Lung (tissue), 12 donors: ENCODE results near the gene AREG. TPM values are rescaled to one million over a fixed set of nuclear protein-coding genes. Genes with fewer than 3 reads are reported as not detected.

Experiments
- ATAC-seq: fragments of 200-7000 bp; cut with Tn5 transposase; one replicate; pipeline ENCODE4 v1.9.1; 2020; ENCODE audit warnings: moderate number of reproducible peaks; ENCODE audit not compliant: insufficient read depth, low FRiP score
- DNase-seq, 3 donors: peaks; one replicate each; pipeline ENCODE4 v3.0.0-alpha.2; 2013 to 2017
- H3K27ac ChIP-seq, 2 donors: one replicate each; pipeline ENCODE4 v1.5.1; 2013; ENCODE audit warnings: mild to moderate bottlenecking in 2 of 2, moderate library complexity in 2 of 2, control low read depth in 1 of 2, inconsistent platforms in 1 of 2, low read depth in 1 of 2, low read length in 1 of 2
- H3K27me3 ChIP-seq, 3 donors: one replicate each; pipeline ENCODE4 v1.5.1; 2013; ENCODE audit warnings: low read length in 2 of 3; ENCODE audit not compliant: control insufficient read depth in 3 of 3, insufficient read depth in 3 of 3
- H3K36me3 ChIP-seq, 4 donors: one replicate each; pipeline ENCODE4 v1.5.1; 2013; ENCODE audit warnings: low read length in 4 of 4, mild to moderate bottlenecking in 1 of 4, moderate library complexity in 1 of 4; ENCODE audit not compliant: control insufficient read depth in 4 of 4, insufficient read depth in 4 of 4
- H3K4me1 ChIP-seq, 5 donors: one replicate each; pipeline ENCODE4 v1.5.1; 2013; ENCODE audit warnings: low read length in 5 of 5, mild to moderate bottlenecking in 2 of 5, moderate library complexity in 1 of 5; ENCODE audit not compliant: control insufficient read depth in 5 of 5, insufficient read depth in 5 of 5
- H3K4me3 ChIP-seq: one replicate; pipeline ENCODE4 v1.5.1; 2013; ENCODE audit warnings: mild to moderate bottlenecking, control low read depth, moderate library complexity
- H3K9ac ChIP-seq, 2 donors: one replicate each; pipeline ENCODE4 v1.5.1; 2013; ENCODE audit warnings: low read length in 2 of 2, control low read depth in 1 of 2; ENCODE audit not compliant: insufficient read depth in 1 of 2
- H3K9me3 ChIP-seq, 4 donors: one replicate each; pipeline ENCODE4 v1.5.1; 2013; ENCODE audit warnings: low read length in 3 of 4, mild to moderate bottlenecking in 1 of 4, moderate library complexity in 1 of 4; ENCODE audit not compliant: control insufficient read depth in 4 of 4, insufficient read depth in 3 of 4
- CTCF ChIP-seq: IDR thresholded peaks from 2 replicates; pipeline ENCODE4 v1.5.1; 2012; ENCODE audit warnings: mild to moderate bottlenecking; ENCODE audit errors: control extremely low read depth, extremely low read depth
- whole genome bisulfite sequencing, 2 donors: extraction: QIAGEN DNeasy Blood & Tissue Kit; methylation state at CpG; one replicate each; pipeline ENCODE4 v1.1.7; 2013; 5-methylcytosine and 5-hydroxymethylcytosine counted together
- polyA plus RNA-seq, 2 donors: library from polyadenylated mRNA; stranded (reverse); fragments of 200-250 nt; gene quantifications; one replicate each; pipeline ENCODE4 v1.2.1, GENCODE V29; 2013
- total RNA-seq, 2 donors: library from RNA; depleted of rRNA in 1 of 2; stranded (reverse); fragments of >200 nt in 1 of 2; gene quantifications; one replicate each; pipeline ENCODE4 v1.2.1, GENCODE V29; 2014 to 2021
- donor health status: control.
- donor health status: control.
- donor health status: Bipolar disorder and iron deficiency.
- donor health status: healthy.
- donor health status: DM: yes; HTN: yes; CAD: no.

Gene AREG
- total and polyA plus RNA-seq, 4 donors, result 3.3 to 44.0 (median 13.6) TPM

- H3K27me3 ChIP-seq, result no peaks in the 10 kb centered on the region
- no peak overlapping the region for H3K4me3 ChIP-seq
- H3K27ac ChIP-seq, result no peak overlapping the region
- H3K9me3 ChIP-seq, result no peaks in the 10 kb centered on the region
- no peak for DNase-seq
- H3K9ac ChIP-seq, result no peak overlapping the region
- WGBS, 2 donors, result 65 to 74% methylated on average over 4 of the region's 4 CpGs
- no peaks in the 10 kb centered on the region for H3K36me3 ChIP-seq
- TF ChIP-seq CTCF, result no peak
- peaks cover 0 to 5% (median 0%) of the 10 kb centered on the region in 5 donors for H3K4me1 ChIP-seq
- ATAC-seq, result no peak
These were observed 29.6 kb downstream of the AREG start for GRCh38 chr4:74474345-74475090.

- Histone ChIP-seq H3K27ac (no peak overlapping the region), H3K4me3 (no peak overlapping the region), H3K27me3 (no peaks in the 10 kb centered on the region), H3K4me1 (peaks cover 0 to 5% (median 0%) of the 10 kb centered on the region in 5 donors), H3K36me3 (no peaks in the 10 kb centered on the region), H3K9me3 (no peaks in the 10 kb centered on the region), H3K9ac (no peak overlapping the region)
- 82 to 86% methylated on average over 2 of the region's 2 CpGs for WGBS, 2 donors
- DNase-seq (no peak), ATAC-seq (no peak)
- TF ChIP-seq CTCF, result no peak
These were observed 30.3 kb downstream of the AREG start for GRCh38 chr4:74475091-74475800.

DNA sequence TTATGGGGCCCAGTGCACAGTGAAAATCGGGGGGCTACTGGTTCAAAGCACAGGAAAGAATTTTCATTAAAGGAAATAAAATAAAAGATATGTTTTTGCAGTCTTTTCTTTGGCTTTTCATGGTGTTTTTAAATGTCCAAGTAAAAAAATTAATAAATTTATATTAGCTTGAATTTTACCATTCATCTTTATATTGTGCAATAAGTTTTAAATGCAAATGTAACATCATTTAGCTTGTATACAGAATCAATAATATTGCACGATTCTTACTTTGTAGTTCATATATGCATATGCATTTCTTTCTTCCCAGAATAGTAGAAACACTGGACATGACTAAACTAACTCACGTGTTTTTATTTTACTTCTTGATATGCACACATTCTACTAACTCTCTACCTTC, 31.0 kb downstream of the AREG start:
- ATAC-seq, result no peak

More for the DNA sequence above, 31.0 kb downstream of the AREG start:
- TF ChIP-seq CTCF, result no peak
- Histone ChIP-seq H3K27me3 (no peaks in the 10 kb centered on the region), H3K36me3 (no peaks in the 10 kb centered on the region), H3K4me1 (peaks cover 0 to 5% (median 0%) of the 10 kb centered on the region in 5 donors), H3K9me3 (peaks cover 0 to under 1% (median 0%) of the 10 kb centered on the region in 4 donors), H3K9ac (no peak overlapping the region), H3K27ac (no peak overlapping the region), H3K4me3 (no peak overlapping the region)
- no peak for DNase-seq
- 87 to 93% methylated on average over 3 of the region's 3 CpGs for WGBS, 2 donors
